Calu3 (cell line): ENCODE measurements around the gene EP400. TPM values are rescaled to one million over a fixed set of nuclear protein-coding genes. Genes with fewer than 3 reads are reported as not detected.

ENCODE experiments used
- BruUV-seq: library from RNA; stranded (reverse); fragments of 400-500 nt; replicated peaks from 2 replicates; lab custom pipeline; 2021; lab: Mats Ljungman, UMichigan
- CTCF ChIA-PET: fragments of 300-600 bp; sonication (Branson Sonifier 250); formaldehyde crosslinking; loops from one replicate; lab custom pipeline; 2022; ENCODE audit warnings: antibody characterized with exemption; lab: Charles Lee
- DNase-seq: peaks from one replicate; pipeline ENCODE4 v3.0.0; 2022
- H3K27ac Mint-ChIP-seq: one replicate; pipeline ENCODE4 v1.8.0; 2022; ENCODE audit warnings: mixed read lengths; ENCODE audit not compliant: unreplicated experiment
- H3K27me3 Mint-ChIP-seq: one replicate; pipeline ENCODE4 v1.8.0; 2022; ENCODE audit warnings: mixed read lengths; ENCODE audit not compliant: unreplicated experiment
- H3K36me3 Mint-ChIP-seq: one replicate; pipeline ENCODE4 v1.8.0; 2022; ENCODE audit warnings: mild to moderate bottlenecking, moderate library complexity, mixed read lengths; ENCODE audit not compliant: insufficient read depth, unreplicated experiment
- H3K4me1 Mint-ChIP-seq: one replicate; pipeline ENCODE4 v1.8.0; 2022; ENCODE audit warnings: mild to moderate bottlenecking, low read depth, mixed read lengths; ENCODE audit not compliant: unreplicated experiment
- H3K4me3 Mint-ChIP-seq: one replicate; pipeline ENCODE4 v1.8.0; 2022; ENCODE audit warnings: mild to moderate bottlenecking, low read depth, moderate library complexity, mixed read lengths; ENCODE audit not compliant: unreplicated experiment
- H3K9me3 Mint-ChIP-seq: one replicate; pipeline ENCODE4 v1.8.0; 2022; ENCODE audit warnings: low read depth, mixed read lengths; ENCODE audit not compliant: unreplicated experiment
- intact Hi-C: fragments of 100-400 bp; cut with micrococcal nuclease; formaldehyde crosslinking; loops from one replicate; pipeline ENCODE4 v1.10.0; 2022; ENCODE audit not compliant: unreplicated experiment
- total RNA-seq: library from RNA; stranded (reverse); gene quantifications from 2 replicates; pipeline ENCODE4 v1.2.3, GENCODE V29; 2022
- TF ChIP-seq, protein P1 (sequence below): fragments of 200-600 bp; IDR thresholded peaks from one replicate; pipeline ENCODE4 v1.8.0; 2022; ENCODE audit warnings: antibody characterized with exemption; ENCODE audit not compliant: unreplicated experiment

EP400 gene
- total RNA-seq, 1 experiment from 2014 or later, result 88.7 TPM

DNA sequence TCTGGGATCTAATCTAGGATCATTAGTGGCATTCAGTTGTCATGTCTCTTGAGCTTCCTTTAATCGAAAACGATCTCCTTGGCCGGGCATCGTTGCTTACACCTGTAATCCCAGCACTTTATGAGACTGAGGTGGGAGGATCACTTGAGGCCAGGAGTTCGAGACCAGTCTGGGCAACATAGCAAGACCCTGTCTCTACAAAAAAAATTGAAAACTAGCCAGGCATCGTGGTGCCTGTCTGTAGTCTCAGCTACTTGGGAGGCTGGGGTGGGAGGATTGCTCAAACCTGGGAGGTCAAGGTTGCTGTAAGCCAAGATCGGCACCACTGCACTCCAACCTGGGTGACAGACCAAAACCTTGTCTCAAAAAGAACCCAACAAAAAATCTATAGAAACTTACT lies 11.7 kb upstream of the EP400 start:
- CTCF ChIA-PET, result no interaction called here
- Mint-ChIP-seq H3K36me3 (peaks cover 75% of the 10 kb centered on the region), H3K27ac (no peak overlapping the region), H3K4me3 (no peak overlapping the region), H3K9me3 (no peaks in the 10 kb centered on the region), H3K27me3 (no peaks in the 10 kb centered on the region), H3K4me1 (no peaks in the 10 kb centered on the region)
- DNase-seq, result no peak
- no TSS peak for BruUV-seq
- TF ChIP-seq, protein P1, sequence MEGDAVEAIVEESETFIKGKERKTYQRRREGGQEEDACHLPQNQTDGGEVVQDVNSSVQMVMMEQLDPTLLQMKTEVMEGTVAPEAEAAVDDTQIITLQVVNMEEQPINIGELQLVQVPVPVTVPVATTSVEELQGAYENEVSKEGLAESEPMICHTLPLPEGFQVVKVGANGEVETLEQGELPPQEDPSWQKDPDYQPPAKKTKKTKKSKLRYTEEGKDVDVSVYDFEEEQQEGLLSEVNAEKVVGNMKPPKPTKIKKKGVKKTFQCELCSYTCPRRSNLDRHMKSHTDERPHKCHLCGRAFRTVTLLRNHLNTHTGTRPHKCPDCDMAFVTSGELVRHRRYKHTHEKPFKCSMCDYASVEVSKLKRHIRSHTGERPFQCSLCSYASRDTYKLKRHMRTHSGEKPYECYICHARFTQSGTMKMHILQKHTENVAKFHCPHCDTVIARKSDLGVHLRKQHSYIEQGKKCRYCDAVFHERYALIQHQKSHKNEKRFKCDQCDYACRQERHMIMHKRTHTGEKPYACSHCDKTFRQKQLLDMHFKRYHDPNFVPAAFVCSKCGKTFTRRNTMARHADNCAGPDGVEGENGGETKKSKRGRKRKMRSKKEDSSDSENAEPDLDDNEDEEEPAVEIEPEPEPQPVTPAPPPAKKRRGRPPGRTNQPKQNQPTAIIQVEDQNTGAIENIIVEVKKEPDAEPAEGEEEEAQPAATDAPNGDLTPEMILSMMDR, result no peak
- intact Hi-C loops, result no loop called here

DNA sequence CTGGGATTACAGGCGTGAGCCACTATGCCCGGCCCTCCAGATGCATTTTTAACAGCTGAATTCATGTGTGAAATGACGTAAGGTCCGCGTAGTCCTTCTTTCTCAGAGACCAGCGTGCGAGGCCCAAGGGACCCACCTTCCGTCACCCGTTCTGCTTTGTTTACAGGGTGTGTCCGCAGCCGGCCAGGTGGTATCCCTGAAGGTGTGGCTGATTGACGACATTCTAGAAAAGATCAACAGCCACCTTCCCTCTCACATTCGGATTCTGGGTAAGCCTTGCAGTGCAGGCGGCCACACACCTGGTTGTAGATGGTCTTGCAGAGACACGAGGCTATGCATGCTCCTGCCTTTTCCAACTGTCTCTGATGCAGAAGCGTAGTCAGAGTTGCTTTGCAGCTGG lies 10.7 kb upstream of the EP400 start:
- intact Hi-C loops, result no loop called here
- no peak for DNase-seq
- no peaks in the 10 kb centered on the region for H3K9me3 Mint-ChIP-seq
- no peaks in the 10 kb centered on the region for H3K27me3 Mint-ChIP-seq
- TF ChIP-seq, protein P1, result no peak
- CTCF ChIA-PET, result no interaction called here
- BruUV-seq, result no TSS peak
- H3K27ac Mint-ChIP-seq, result no peak overlapping the region
- H3K36me3 Mint-ChIP-seq, result peaks cover 77% of the 10 kb centered on the region
- H3K4me3 Mint-ChIP-seq, result no peak overlapping the region
- H3K4me1 Mint-ChIP-seq, result no peaks in the 10 kb centered on the region

DNA sequence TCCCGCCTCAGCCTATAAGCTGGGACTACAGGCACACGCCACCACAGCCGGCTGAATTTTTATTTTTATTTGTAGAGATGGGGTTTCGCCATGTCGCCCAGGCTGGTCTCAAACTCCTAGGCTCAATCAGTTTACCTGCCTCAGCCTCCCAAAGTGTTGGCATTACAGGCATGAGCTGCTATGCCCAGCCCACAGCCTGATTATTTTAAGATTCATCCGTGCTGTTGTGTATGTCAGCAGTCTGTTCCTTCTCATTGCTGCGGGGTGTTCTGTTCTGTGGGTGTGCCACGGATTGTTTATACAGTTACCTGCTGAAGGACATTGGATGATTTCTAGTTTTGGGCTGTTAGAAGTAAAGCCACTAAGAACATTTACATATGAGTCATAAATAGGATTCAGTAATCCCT lies 9.6 kb upstream of the EP400 start:
- BruUV-seq, result no TSS peak
- H3K27ac Mint-ChIP-seq, result no peak overlapping the region
- intact Hi-C loops, result no loop called here

DNA sequence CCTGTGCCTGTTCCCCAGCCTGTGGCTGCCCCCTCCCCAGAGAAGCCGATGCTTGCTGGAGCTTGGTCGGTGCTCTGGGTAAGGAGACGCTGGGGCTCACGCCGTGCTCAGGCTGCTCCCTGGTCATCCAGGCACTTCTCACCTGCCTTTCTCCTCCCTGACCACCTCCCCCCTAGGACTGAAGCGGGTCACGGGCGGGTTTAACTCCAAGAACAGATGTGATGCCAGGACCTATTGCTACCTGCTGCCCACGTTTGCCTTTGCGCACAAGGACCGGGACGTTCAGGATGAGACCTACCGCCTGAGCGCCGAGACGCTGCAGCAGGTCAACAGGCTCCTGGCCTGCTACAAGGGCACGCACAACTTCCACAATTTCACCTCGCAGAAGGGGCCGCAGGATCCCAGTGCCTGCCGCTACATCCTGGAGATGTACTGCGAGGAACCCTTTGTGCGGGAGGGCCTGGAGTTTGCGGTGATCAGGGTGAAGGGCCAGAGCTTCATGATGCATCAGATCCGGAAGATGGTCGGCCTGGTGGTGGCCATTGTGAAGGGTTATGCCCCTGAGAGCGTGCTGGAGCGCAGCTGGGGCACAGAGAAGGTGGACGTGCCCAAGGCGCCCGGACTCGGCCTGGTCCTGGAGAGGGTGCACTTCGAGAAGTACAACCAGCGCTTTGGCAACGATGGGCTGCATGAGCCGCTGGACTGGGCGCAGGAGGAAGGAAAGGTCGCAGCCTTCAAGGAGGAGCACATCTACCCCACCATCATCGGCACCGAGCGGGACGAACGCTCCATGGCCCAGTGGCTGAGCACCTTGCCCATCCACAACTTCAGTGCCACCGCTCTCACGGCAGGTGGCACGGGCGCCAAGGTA lies 8.4 kb upstream of the EP400 start:
- CTCF ChIA-PET, result interaction anchor here (0.5 kb wide), 1 partner anchor 138 kb away, joined by 4 read pairs; no protein-coding TSS in a partner anchor
- Mint-ChIP-seq H3K27ac (no peak overlapping the region), H3K9me3 (no peaks in the 10 kb centered on the region), H3K4me1 (no peaks in the 10 kb centered on the region), H3K36me3 (peaks cover 78% of the 10 kb centered on the region), H3K4me3 (no peak overlapping the region), H3K27me3 (no peaks in the 10 kb centered on the region)
- intact Hi-C loops, result no loop called here
- DNase-seq, result no peak
- TF ChIP-seq, protein P1, result no peak
- no TSS peak for BruUV-seq

More for the DNA sequence above, 9.6 kb upstream of the EP400 start:
- H3K27me3 Mint-ChIP-seq, result no peaks in the 10 kb centered on the region
- H3K4me1 Mint-ChIP-seq, result no peaks in the 10 kb centered on the region
- H3K4me3 Mint-ChIP-seq, result no peak overlapping the region
- no peaks in the 10 kb centered on the region for H3K9me3 Mint-ChIP-seq
- CTCF ChIA-PET, result no interaction called here
- peaks cover 85% of the 10 kb centered on the region for H3K36me3 Mint-ChIP-seq
- no peak for DNase-seq
- TF ChIP-seq, protein P1, result no peak
